ENCODE measurements around the gene WFDC1. TPM values are rescaled to one million over a fixed set of nuclear protein-coding genes. Genes with fewer than 3 reads are reported as not detected.
"Not testable (repeated sequence)": the region's sequence is repeated elsewhere in the genome, so short reads cannot be mapped to it uniquely, and the experiment has no call there.

Gene WFDC1
- total RNA-seq, 1 donor from 2014 or later, result 0.24 TPM

DNA sequence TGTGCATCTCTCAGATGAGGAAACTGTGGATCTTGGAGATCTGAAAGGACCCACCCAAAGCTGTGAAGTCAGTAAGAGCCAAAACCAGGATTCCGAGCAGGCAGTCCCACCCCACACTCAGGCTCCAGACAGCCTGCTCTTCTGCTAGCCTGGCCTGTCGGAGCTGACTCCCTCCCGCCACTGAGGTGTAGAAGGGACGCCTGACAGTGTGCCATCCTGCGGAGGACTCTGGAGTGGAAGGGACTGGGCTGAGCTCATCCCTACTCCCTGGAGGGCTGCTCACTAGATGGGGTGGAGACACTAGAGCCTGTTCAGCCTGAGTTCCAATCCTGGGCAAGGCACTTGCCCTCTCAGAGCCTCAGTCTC is 36.0 kb downstream of the WFDC1 start:
- no peak overlapping the region for H3K4me3 Mint-ChIP-seq (ENCODE audit: unreplicated experiment)
- H3K9me3 Mint-ChIP-seq (ENCODE audit: unreplicated experiment), result peaks cover 10% of the 10 kb centered on the region
- H3K36me3 Mint-ChIP-seq (ENCODE audit: unreplicated experiment), result peaks cover 1% of the 10 kb centered on the region
- no peak for DNase-seq (ENCODE audit: extremely low spot score, unreplicated experiment)
- H3K27ac Mint-ChIP-seq (ENCODE audit: unreplicated experiment), result no peak overlapping the region
- H3K27me3 Mint-ChIP-seq (ENCODE audit: unreplicated experiment), result peaks cover 19% of the 10 kb centered on the region
- no peaks in the 10 kb centered on the region for H3K4me1 Mint-ChIP-seq (ENCODE audit: unreplicated experiment)
- TF ChIP-seq, protein P1, sequence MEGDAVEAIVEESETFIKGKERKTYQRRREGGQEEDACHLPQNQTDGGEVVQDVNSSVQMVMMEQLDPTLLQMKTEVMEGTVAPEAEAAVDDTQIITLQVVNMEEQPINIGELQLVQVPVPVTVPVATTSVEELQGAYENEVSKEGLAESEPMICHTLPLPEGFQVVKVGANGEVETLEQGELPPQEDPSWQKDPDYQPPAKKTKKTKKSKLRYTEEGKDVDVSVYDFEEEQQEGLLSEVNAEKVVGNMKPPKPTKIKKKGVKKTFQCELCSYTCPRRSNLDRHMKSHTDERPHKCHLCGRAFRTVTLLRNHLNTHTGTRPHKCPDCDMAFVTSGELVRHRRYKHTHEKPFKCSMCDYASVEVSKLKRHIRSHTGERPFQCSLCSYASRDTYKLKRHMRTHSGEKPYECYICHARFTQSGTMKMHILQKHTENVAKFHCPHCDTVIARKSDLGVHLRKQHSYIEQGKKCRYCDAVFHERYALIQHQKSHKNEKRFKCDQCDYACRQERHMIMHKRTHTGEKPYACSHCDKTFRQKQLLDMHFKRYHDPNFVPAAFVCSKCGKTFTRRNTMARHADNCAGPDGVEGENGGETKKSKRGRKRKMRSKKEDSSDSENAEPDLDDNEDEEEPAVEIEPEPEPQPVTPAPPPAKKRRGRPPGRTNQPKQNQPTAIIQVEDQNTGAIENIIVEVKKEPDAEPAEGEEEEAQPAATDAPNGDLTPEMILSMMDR (IDR thresholded peaks at IDR 0.05), result no peak

DNA sequence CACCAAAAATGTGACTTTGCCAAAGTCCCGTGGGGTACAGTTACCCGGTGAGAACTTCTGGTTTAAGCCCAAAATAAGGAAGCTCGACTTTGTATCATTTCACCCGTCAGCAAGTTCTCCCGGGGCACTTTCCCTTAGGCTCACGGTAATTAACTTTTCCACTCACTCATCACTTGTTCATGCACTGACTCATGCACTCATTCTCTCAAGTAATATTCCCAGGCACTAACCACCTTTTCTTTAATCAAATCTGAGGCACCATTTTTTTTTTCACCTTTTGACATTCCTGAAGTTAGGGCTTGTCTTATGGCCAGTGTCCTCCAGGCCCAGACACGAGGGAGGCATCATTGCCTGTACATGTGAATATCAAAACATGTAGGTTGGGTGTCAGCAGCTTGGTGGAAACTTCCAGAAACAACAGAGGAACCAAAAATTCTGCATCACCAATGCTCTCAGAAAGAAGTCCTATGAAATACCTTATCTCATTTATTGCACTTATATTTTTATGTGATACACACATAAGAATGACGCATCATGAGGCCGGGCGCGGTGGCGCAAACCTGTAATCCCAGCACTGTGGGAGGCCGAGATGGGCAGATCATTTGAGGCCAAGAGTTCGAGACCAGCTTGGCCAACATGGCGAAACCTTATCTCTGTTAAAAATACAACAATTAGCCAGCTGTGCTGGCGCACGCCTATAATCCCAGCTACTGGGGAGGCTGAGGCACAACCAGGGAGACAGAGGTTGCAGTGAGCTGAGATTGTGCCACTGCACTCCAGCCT is 37.5 kb downstream of the WFDC1 start:
- peaks cover 2% of the 10 kb centered on the region for H3K36me3 Mint-ChIP-seq (ENCODE audit: unreplicated experiment)
- TF ChIP-seq, protein P1 (IDR thresholded peaks at IDR 0.05), result no peak
- H3K27ac Mint-ChIP-seq (ENCODE audit: unreplicated experiment), result no peak overlapping the region
- peaks cover 16% of the 10 kb centered on the region for H3K9me3 Mint-ChIP-seq (ENCODE audit: unreplicated experiment)
- H3K4me3 Mint-ChIP-seq (ENCODE audit: unreplicated experiment), result no peak overlapping the region
- H3K27me3 Mint-ChIP-seq (ENCODE audit: unreplicated experiment), result peaks cover 23% of the 10 kb centered on the region
- no peak for DNase-seq (ENCODE audit: extremely low spot score, unreplicated experiment)
- no peaks in the 10 kb centered on the region for H3K4me1 Mint-ChIP-seq (ENCODE audit: unreplicated experiment)

DNA sequence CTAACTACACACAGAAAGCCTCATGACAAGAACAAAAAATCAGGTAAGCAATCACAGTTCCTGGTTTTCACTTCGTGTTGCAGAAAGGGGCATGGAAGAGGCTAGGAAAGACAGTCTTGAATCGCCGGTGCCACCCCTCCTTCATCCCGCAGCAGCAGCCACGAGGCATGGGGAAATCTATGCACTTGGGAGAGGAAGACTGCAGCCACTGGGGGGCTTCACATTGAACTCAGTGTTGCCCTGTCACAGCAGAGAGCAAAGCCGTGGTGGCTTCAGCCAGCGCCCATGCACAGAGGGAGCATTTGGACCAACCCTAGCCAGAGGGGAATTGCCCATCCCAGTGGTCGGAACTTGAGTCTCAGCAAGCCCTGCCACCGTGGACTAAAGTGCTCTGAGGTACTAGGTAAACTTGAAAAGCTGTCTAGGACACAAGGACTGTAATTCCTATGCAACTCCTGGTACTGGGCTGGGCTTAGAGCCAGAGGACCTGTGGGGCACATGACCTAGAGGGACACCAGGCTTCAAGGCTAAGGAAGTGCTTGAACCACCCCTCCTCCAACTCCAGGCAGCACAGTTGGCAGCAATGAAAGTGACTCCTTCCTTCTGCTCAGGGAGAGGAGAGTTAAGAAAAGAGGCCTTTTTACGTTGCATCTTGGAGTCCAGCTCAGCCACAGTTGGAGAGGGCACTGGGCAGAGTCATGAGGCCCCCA is 38.5 kb downstream of the WFDC1 start:
- Mint-ChIP-seq H3K4me3 (ENCODE audit: unreplicated experiment) (no peak overlapping the region), H3K27ac (ENCODE audit: unreplicated experiment) (no peak overlapping the region), H3K36me3 (ENCODE audit: unreplicated experiment) (peaks cover 2% of the 10 kb centered on the region), H3K4me1 (ENCODE audit: unreplicated experiment) (no peaks in the 10 kb centered on the region), H3K9me3 (ENCODE audit: unreplicated experiment) (peaks cover 20% of the 10 kb centered on the region), H3K27me3 (ENCODE audit: unreplicated experiment) (peaks cover 23% of the 10 kb centered on the region)
- no peak for DNase-seq (ENCODE audit: extremely low spot score, unreplicated experiment)
- TF ChIP-seq, protein P1 (IDR thresholded peaks at IDR 0.05), result no peak

DNA sequence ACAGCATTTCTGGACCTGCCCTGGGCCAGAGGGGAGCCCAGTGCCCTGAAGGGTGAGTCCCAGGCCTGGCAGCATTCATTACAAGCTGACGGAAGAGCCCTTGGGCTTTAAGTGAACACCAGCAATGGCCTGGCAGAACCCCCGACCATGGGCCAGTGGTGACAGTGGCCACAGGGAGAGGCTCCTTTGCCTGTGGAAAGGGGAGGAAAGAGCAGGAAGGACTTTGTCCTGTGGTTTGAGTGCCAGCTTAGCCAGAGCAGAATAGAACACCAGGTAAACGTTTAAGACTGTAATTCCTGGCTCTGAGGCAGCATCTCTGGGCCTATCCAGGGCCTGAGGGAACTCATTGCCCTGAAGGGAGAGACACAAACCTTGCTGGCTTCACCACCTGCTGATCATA is 39.4 kb downstream of the WFDC1 start:
- H3K4me3 Mint-ChIP-seq (ENCODE audit: unreplicated experiment), result no peak overlapping the region
- DNase-seq (ENCODE audit: extremely low spot score, unreplicated experiment), result no peak
- peaks cover 27% of the 10 kb centered on the region for H3K27me3 Mint-ChIP-seq (ENCODE audit: unreplicated experiment)
- H3K27ac Mint-ChIP-seq (ENCODE audit: unreplicated experiment), result no peak overlapping the region
- TF ChIP-seq, protein P1 (IDR thresholded peaks at IDR 0.05), result no peak
- H3K4me1 Mint-ChIP-seq (ENCODE audit: unreplicated experiment), result no peaks in the 10 kb centered on the region
- peaks cover 20% of the 10 kb centered on the region for H3K9me3 Mint-ChIP-seq (ENCODE audit: unreplicated experiment)
- H3K36me3 Mint-ChIP-seq (ENCODE audit: unreplicated experiment), result peaks cover 2% of the 10 kb centered on the region

DNA sequence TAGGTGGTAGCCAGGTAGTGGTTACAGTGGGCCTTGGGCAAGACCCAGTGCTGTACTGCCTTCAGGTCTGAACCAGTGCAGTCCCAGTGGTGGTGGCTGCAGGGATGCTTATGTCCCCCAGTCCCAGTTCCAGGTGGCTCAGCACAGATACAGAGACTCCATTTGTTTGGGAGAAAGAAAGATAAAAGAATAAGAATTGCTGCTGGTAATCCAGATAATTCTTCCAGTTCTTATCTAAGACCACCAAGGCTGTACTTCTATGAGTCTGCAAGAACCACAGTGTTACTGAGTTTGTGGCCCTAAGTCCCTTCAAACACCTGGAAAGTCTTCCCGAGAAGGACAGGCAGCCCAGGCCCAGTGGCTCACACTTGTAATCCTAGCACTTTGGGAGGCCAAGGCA is 39.8 kb downstream of the WFDC1 start:
- no peak for DNase-seq (ENCODE audit: extremely low spot score, unreplicated experiment)
- Mint-ChIP-seq H3K27ac (ENCODE audit: unreplicated experiment) (no peak overlapping the region), H3K36me3 (ENCODE audit: unreplicated experiment) (peaks cover 2% of the 10 kb centered on the region), H3K9me3 (ENCODE audit: unreplicated experiment) (peaks cover 20% of the 10 kb centered on the region), H3K4me3 (ENCODE audit: unreplicated experiment) (no peak overlapping the region), H3K27me3 (ENCODE audit: unreplicated experiment) (peaks cover 29% of the 10 kb centered on the region), H3K4me1 (ENCODE audit: unreplicated experiment) (no peaks in the 10 kb centered on the region)
- TF ChIP-seq, protein P1 (IDR thresholded peaks at IDR 0.05), result no peak

DNA sequence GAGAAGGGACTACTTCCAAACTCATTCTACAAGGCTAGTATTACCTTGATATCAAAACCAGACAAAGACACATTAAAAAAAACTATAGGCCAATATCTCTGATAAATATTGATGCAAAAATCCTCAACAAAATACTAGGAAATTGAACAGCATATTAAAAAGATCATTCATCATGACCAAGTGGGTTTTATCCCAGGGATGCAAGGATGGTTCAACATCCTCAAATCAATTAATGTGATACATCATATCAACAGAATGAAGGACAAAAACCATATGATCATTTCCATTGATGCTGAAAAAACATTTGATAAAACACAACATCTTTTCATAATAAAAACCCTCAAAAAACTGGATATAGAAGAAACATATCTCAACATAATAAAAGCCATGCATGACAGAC is 42.6 kb downstream of the WFDC1 start:
- H3K4me1 Mint-ChIP-seq (ENCODE audit: unreplicated experiment); H3K4me3 Mint-ChIP-seq (ENCODE audit: unreplicated experiment); H3K36me3 Mint-ChIP-seq (ENCODE audit: unreplicated experiment); H3K27ac Mint-ChIP-seq (ENCODE audit: unreplicated experiment); DNase-seq (ENCODE audit: extremely low spot score, unreplicated experiment): not testable (repeated sequence)
- Mint-ChIP-seq H3K27me3 (ENCODE audit: unreplicated experiment) (peaks cover 34% of the 10 kb centered on the region), H3K9me3 (ENCODE audit: unreplicated experiment) (peaks cover 20% of the 10 kb centered on the region)
